ENCODE measurements around the gene HAVCR1.
"Not testable (repeated sequence)": the region's sequence is repeated elsewhere in the genome, so short reads cannot be mapped to it uniquely, and the experiment has no call there.

HAVCR1 gene

GRCh38 chr5:157059093-157059539 is at the start of gene HAVCR1:
Gene HAVCR1, minus strand, starts transcription at chr5:157059116. Its CDS starts 1,173 bp downstream, at chr5:157057943.
- DNase-seq, result no peak

GRCh38 chr5:157107508-157107907 is 48.6 kb upstream of the HAVCR1 start:
- DNase-seq, result no peak

GRCh38 chr5:157106630-157107461 is 47.9 kb upstream of the HAVCR1 start:
- DNase-seq, result no peak

DNA sequence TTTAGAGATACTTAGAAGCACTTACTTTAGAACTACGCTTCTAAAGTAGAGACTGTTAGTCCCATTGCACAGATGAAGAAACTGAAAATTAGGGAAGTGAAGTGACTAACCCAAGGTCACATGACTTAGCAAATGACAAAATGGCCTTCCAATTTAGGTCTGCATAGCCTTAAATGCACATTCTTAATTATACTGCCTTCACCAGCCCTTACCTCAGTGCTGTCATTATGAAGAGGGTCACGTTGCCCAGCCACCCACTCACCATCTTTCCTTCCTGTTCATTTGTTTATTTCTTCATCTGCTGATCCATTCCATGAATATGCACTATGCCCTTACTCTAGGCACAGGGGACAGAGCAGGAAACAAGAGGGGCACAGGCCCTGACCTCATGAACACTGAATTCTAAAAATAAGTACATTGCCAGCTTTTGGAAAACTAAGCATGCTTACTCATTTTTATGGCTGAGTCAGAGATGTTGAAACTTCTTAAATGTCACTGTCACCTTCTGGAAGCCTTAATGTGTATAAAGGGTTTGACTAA is 41.3 kb upstream of the HAVCR1 start:
- DNase-seq, result no peak

- DNase-seq, result no peak
Measured at GRCh38 chr5:157088342-157088990, 29.6 kb upstream of the HAVCR1 start.

DNA sequence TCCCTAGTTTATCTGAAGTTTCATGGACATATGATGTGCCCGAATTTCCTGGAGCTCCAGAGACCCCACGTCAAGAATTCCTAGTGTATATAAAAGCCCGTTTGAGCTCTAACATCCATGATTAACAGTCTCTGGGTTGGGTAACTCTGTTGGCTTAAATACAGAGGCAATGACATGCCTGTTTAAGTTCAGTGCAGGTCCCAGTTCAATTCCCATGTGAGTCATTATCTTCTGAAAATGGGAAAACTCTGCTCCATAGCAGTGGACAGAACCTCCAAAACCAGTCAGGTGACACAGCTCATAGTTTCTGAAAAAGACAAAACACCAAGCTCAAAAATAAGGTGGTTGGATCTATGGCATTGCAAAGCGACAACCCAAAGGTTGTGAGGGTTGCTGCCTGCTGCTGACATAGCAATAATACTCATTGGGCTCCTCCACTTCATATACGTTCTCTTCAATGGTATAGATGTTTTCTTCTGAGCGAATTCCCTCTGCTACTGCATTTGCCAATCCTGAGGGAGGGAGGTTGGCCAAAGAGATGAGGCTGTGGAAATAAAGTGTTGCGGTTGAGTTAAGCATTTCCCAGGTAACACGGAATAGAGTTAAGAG is 27.9 kb upstream of the HAVCR1 start:
- no peak for DNase-seq

- no peak for DNase-seq
Measured at GRCh38 chr5:157085930-157086329, 27.0 kb upstream of the HAVCR1 start.

GRCh38 chr5:157080286-157080685 is 21.4 kb upstream of the HAVCR1 start:
- DNase-seq, result no peak

DNA sequence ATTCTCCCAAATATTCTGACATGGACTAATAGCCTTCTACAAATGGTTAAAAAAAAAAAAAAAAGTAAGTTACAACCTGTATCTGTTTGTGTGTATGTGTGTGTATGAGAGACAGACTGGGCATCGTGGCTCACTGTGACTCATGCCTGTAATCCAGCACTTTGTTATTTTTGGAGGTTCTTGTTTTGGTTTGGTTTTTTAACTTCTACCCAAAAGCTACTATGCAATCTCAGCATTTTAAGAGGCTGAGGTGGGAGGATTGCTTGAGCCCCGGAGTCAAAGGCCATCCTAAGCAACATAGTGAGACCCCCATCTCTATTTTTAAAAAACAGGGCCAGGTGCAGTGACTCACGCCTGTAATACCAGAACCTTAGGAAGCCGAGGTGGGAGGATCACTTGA is 17.6 kb upstream of the HAVCR1 start:
- DNase-seq, result no peak

- no peak for DNase-seq
Measured at GRCh38 chr5:157072508-157072907, 13.6 kb upstream of the HAVCR1 start.

DNA sequence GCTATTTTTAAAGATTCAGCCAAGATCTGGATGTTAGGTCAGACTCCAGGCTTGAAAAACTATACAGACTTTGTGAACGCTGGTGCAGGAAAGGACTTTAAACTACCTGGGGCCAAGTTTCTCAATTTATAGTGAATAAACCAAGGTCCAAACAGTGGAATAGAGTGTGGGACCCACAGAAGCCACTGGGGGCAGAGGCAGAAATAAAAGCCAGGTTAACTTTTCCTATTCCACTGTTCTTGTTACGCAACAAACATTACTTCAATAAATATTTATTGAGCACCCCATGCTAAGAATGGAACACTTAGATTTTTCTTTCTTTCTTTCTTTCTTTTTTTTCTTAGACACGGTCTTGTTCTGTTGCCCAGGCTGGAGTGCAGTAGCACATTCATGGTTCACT is 11.0 kb upstream of the HAVCR1 start:
- no peak for DNase-seq

DNA sequence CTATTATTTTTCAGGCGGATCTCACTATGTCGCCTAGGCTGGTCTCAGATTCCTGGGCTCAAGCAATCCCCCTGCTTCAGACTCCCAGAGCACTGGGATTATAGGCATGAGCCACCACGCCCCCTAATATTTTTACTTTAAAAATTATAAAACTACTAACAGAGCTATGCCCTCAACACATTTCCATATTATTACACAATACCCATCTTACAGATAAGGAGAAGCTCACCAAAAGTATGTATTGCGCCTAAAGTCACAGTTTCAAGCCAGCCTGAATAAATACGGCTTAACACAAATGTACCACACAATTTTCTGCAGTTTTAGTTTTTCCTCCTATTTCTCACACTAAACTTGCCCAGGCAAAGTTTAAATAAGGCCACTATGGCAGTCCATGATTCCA is 9.9 kb upstream of the HAVCR1 start:
- DNase-seq, result no peak

DNA sequence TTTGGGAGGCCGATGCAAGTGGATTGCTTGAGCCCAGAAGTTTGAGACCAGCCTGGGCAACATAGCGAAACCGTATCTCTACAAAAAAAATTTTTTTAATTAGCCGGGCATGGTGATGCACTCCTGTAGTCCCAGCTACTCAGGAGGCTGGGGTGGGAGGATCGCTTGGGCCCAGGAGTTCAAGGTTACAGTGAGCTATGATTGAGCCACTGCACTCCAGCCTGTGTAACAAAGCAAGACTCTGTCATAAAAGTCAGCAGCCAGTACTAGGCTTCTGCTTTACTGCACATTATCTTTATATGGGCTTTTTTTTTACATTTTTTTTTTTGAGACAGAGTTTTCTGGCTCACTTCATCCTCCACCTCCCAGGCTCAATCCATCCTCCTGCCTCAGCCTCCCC is 9.4 kb upstream of the HAVCR1 start:
- DNase-seq, result no peak

DNA sequence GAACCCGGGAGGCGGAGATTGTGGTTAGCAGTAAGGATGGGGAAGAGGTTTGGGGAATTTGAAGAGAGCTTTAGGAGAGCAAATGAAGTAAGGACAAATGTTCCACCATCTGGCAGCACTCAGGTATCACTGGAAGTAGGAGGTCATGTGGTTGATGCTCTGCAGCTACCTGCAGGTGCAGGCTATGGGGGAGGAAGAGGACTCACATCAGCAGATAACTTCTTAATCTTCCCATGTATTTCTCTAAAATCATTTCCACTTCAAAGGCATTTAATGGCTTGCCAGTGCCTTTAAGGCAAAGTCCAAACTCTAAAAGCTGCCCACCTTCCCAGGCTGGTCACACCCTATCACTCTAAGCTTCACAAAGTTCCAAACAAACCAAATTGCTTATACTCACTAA is 8.1 kb upstream of the HAVCR1 start:
- DNase-seq, result no peak

DNA sequence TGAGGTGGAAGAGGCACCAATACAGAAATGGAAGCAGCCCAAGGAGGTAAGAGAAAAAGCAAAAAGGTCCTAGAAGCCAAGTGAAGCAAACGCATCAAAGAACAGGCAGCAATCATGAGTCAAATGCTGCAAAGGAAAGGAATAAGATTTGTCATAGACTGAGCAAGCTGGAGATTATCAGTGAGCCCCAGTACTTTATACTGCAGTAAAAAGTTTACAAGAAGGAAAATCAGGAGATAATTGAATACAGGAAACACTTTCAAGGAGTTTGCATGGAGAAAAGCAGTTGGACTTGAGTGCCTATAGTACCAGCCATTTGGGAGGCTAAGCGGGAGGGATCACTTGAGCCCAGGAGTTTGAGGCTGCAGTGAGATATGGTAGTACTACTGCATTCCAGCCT is 7.2 kb upstream of the HAVCR1 start:
- no peak for DNase-seq

GRCh38 chr5:157063776-157064430 is 5.0 kb upstream of the HAVCR1 start:
- no peak for DNase-seq

DNA sequence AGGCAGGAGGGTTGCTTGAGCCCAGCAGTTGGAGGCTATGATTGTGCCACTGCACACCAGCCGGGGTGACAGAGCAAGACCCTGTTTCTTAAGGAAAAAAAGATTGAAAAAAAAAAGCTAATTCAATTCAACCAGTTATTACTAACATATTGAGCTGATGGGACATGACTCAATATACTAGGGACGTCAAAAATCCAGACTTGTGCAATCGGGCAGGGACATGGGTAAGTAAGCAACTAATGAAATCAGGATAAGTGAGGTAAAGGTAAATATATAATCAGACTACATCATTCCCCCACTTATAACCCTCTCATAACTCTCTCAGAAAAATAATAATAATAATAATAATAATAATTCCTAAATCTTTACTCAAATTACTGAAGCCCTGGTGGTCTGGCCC is 975 bp upstream of the HAVCR1 start:
- no peak for DNase-seq

- no peak for DNase-seq
Measured at GRCh38 chr5:157057459-157058370, 1.2 kb downstream of the HAVCR1 start.

DNA sequence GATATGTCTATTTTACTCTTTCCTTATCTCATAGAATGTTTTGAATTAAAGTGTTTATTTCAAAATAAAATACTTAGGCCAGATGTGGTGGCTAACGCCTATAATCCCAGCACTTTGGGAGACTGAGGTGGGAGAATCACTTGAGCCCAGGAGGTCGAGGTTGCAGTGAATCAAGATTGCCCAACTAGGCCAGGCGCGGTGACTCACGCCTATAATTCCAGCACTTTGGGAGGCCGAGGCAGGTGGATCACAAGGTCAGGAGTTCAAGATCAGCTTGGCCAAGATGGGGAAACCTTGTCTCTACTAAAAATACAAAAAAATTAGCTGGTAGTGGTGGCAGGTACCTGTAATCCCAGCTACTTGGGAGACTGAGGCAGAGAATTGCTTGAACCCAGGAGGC is 2.1 kb downstream of the HAVCR1 start:
- DNase-seq, result not testable (repeated sequence)

DNA sequence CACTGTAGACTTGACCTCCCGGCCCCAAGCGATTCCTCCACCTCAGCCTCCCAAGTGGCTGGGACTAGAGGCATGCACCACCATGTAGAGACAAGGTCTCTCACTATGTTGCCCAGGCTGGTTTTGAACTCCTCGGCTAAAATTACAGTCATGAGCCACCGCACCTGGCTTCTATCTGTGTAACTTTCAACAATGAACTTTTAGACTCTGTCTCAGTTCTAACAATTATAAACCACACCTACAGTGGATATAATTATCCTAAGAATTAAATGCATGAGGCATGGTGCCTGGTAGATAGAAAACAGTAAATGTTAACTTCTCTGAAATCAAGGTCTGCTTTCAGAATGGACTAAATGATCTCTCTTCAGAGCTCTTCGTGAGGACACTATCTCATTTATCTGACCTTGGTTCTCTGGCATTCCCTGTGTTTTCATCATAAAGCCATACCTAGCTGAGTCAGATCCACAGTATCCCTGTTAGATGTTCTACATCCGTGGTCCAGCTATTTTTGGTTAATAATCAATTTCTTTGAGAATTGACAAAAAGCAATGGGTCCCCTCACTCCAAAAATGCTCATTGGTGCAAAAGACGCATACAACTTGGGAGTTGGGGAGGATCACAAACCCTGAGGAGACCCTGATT is 7.2 kb downstream of the HAVCR1 start:
- no peak for DNase-seq

DNA sequence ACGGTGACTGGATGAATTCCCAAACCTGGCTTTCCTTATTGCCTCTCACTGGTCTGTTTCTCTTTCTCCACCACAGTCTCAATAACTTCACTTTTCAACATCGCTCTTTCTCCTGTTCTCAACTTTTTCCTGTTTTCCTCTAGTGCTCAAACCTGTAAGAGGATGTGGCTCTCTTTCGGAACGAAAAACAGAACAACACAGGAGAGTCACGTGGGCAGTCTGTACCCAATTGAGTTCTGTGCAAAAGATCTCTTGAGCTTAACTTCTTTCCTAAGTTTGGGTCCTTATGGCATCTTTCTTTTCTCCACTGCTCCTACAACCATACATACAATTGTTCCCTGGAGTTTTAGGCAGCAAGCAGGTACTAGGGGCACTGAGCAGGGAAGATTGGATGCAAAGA is 8.9 kb downstream of the HAVCR1 start:
- DNase-seq, result no peak

DNA sequence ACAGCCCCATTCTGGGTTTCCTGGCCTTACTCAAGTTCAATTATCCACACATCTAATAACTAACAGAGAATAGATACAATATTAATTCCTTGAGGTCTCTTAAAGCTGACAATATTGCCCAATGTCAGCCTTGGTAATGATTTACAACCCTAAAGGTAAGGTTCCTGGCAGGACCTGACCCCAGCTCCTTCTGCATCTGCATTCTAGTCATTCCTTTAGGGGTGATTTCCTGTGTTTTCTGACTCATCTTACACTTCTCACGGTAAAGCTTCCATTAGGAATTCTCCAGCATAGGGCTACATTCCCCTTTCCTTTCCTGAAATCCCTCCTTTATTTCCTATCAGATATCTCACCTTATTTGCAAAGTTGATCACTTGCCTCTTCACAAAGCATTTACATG is 9.3 kb downstream of the HAVCR1 start:
- no peak for DNase-seq
